ENCODE results near the gene SORL1-AS1. TPM values are rescaled to one million over a fixed set of nuclear protein-coding genes. Genes with fewer than 3 reads are reported as not detected.

SORL1-AS1 gene

GRCh38 chr11:121408830-121409229 is 43.9 kb downstream of the SORL1-AS1 start:
- H3K4me1 ChIP-seq (ENCODE audit: control insufficient read depth in 3 of 3, insufficient read depth in 3 of 3, low read length in 3 of 3): no peaks in the 10 kb centered on the region
- no peaks in the 10 kb centered on the region for H3K36me3 ChIP-seq (ENCODE audit: control insufficient read depth in 3 of 3, insufficient read depth in 3 of 3, low read length in 3 of 3)
- H3K9ac ChIP-seq (ENCODE audit: low read depth in 1 of 3, low read length in 3 of 3): no peak overlapping the region
- H3K27me3 ChIP-seq (ENCODE audit: control insufficient read depth in 3 of 3, insufficient read depth in 3 of 3, low read length in 3 of 3): no peaks in the 10 kb centered on the region
- H3K27ac ChIP-seq (ENCODE audit: low read depth, low read length): no peak overlapping the region
- no peak overlapping the region for H3K4me3 ChIP-seq (ENCODE audit: low read length in 3 of 3)
- no peaks in the 10 kb centered on the region for H3K9me3 ChIP-seq (ENCODE audit: control insufficient read depth in 3 of 3, low read length in 3 of 3)

- no peaks in the 10 kb centered on the region for H3K27me3 ChIP-seq (ENCODE audit: control insufficient read depth in 3 of 3, insufficient read depth in 3 of 3, low read length in 3 of 3)
- H3K27ac ChIP-seq (ENCODE audit: low read depth, low read length): no peak overlapping the region
- H3K9ac ChIP-seq (ENCODE audit: low read depth in 1 of 3, low read length in 3 of 3): no peak overlapping the region
- peaks cover 0 to 3% (median 0%) of the 10 kb centered on the region in 3 donors for H3K9me3 ChIP-seq (ENCODE audit: control insufficient read depth in 3 of 3, low read length in 3 of 3)
- H3K4me1 ChIP-seq (ENCODE audit: control insufficient read depth in 3 of 3, insufficient read depth in 3 of 3, low read length in 3 of 3): no peaks in the 10 kb centered on the region
- H3K4me3 ChIP-seq (ENCODE audit: low read length in 3 of 3): no peak overlapping the region
- H3K36me3 ChIP-seq (ENCODE audit: control insufficient read depth in 3 of 3, insufficient read depth in 3 of 3, low read length in 3 of 3): no peaks in the 10 kb centered on the region
Measured at GRCh38 chr11:121406291-121406690, 46.5 kb downstream of the SORL1-AS1 start.

- H3K27ac ChIP-seq (ENCODE audit: low read depth, low read length): no peak overlapping the region
- H3K9me3 ChIP-seq (ENCODE audit: control insufficient read depth in 3 of 3, low read length in 3 of 3): peaks cover 0 to 3% (median 0%) of the 10 kb centered on the region in 3 donors
- H3K9ac ChIP-seq (ENCODE audit: low read depth in 1 of 3, low read length in 3 of 3): no peak overlapping the region
- H3K4me3 ChIP-seq (ENCODE audit: low read length in 3 of 3): no peak overlapping the region
- H3K27me3 ChIP-seq (ENCODE audit: control insufficient read depth in 3 of 3, insufficient read depth in 3 of 3, low read length in 3 of 3): no peaks in the 10 kb centered on the region
- H3K4me1 ChIP-seq (ENCODE audit: control insufficient read depth in 3 of 3, insufficient read depth in 3 of 3, low read length in 3 of 3): no peaks in the 10 kb centered on the region
- no peaks in the 10 kb centered on the region for H3K36me3 ChIP-seq (ENCODE audit: control insufficient read depth in 3 of 3, insufficient read depth in 3 of 3, low read length in 3 of 3)
Measured at GRCh38 chr11:121405646-121406045, 47.1 kb downstream of the SORL1-AS1 start.

- no peaks in the 10 kb centered on the region for H3K36me3 ChIP-seq (ENCODE audit: control insufficient read depth in 3 of 3, insufficient read depth in 3 of 3, low read length in 3 of 3)
- no peaks in the 10 kb centered on the region for H3K9me3 ChIP-seq (ENCODE audit: control insufficient read depth in 3 of 3, low read length in 3 of 3)
- H3K27me3 ChIP-seq (ENCODE audit: control insufficient read depth in 3 of 3, insufficient read depth in 3 of 3, low read length in 3 of 3): peaks cover 0 to 3% (median 0%) of the 10 kb centered on the region in 3 donors
- H3K4me1 ChIP-seq (ENCODE audit: control insufficient read depth in 3 of 3, insufficient read depth in 3 of 3, low read length in 3 of 3): peaks cover 0 to 7% (median 0%) of the 10 kb centered on the region in 3 donors
- H3K4me3 ChIP-seq (ENCODE audit: low read length in 3 of 3): no peak overlapping the region
- no peak overlapping the region for H3K27ac ChIP-seq (ENCODE audit: low read depth, low read length)
- no peak overlapping the region for H3K9ac ChIP-seq (ENCODE audit: low read depth in 1 of 3, low read length in 3 of 3)
Measured at GRCh38 chr11:121394785-121395184, 58.0 kb downstream of the SORL1-AS1 start.

- Histone ChIP-seq H3K27ac (ENCODE audit: low read depth, low read length) (no peak overlapping the region), H3K4me1 (ENCODE audit: control insufficient read depth in 3 of 3, insufficient read depth in 3 of 3, low read length in 3 of 3) (peaks cover 0 to 9% (median 0%) of the 10 kb centered on the region in 3 donors), H3K4me3 (ENCODE audit: low read length in 3 of 3) (no peak overlapping the region), H3K27me3 (ENCODE audit: control insufficient read depth in 3 of 3, insufficient read depth in 3 of 3, low read length in 3 of 3) (peaks cover 0 to 3% (median 0%) of the 10 kb centered on the region in 3 donors), H3K9ac (ENCODE audit: low read depth in 1 of 3, low read length in 3 of 3) (no peak overlapping the region), H3K36me3 (ENCODE audit: control insufficient read depth in 3 of 3, insufficient read depth in 3 of 3, low read length in 3 of 3) (no peaks in the 10 kb centered on the region), H3K9me3 (ENCODE audit: control insufficient read depth in 3 of 3, low read length in 3 of 3) (no peaks in the 10 kb centered on the region)
Measured at GRCh38 chr11:121393855-121394254, 58.9 kb downstream of the SORL1-AS1 start.

- no peak overlapping the region for H3K9ac ChIP-seq (ENCODE audit: low read depth in 1 of 3, low read length in 3 of 3)
- H3K4me3 ChIP-seq (ENCODE audit: low read length in 3 of 3): no peak overlapping the region
- no peak overlapping the region for H3K27ac ChIP-seq (ENCODE audit: low read depth, low read length)
- H3K4me1 ChIP-seq (ENCODE audit: control insufficient read depth in 3 of 3, insufficient read depth in 3 of 3, low read length in 3 of 3): peaks cover 0 to 9% (median 0%) of the 10 kb centered on the region in 3 donors
- no peaks in the 10 kb centered on the region for H3K36me3 ChIP-seq (ENCODE audit: control insufficient read depth in 3 of 3, insufficient read depth in 3 of 3, low read length in 3 of 3)
- H3K9me3 ChIP-seq (ENCODE audit: control insufficient read depth in 3 of 3, low read length in 3 of 3): no peaks in the 10 kb centered on the region
- H3K27me3 ChIP-seq (ENCODE audit: control insufficient read depth in 3 of 3, insufficient read depth in 3 of 3, low read length in 3 of 3): peaks cover 0 to 3% (median 0%) of the 10 kb centered on the region in 3 donors
Measured at GRCh38 chr11:121391914-121392313, 60.9 kb downstream of the SORL1-AS1 start.

GRCh38 chr11:121389651-121390050 is 63.1 kb downstream of the SORL1-AS1 start:
- Histone ChIP-seq H3K36me3 (ENCODE audit: control insufficient read depth in 3 of 3, insufficient read depth in 3 of 3, low read length in 3 of 3) (no peaks in the 10 kb centered on the region), H3K4me3 (ENCODE audit: low read length in 3 of 3) (peak overlapping the region in 1 of 3 donors; percentile 66), H3K4me1 (ENCODE audit: control insufficient read depth in 3 of 3, insufficient read depth in 3 of 3, low read length in 3 of 3) (peaks cover 0 to 9% (median 0%) of the 10 kb centered on the region in 3 donors), H3K27ac (ENCODE audit: low read depth, low read length) (no peak overlapping the region), H3K9ac (ENCODE audit: low read depth in 1 of 3, low read length in 3 of 3) (peak overlapping the region in 2 of 3 donors; percentile 36 to 55), H3K9me3 (ENCODE audit: control insufficient read depth in 3 of 3, low read length in 3 of 3) (no peaks in the 10 kb centered on the region), H3K27me3 (ENCODE audit: control insufficient read depth in 3 of 3, insufficient read depth in 3 of 3, low read length in 3 of 3) (no peaks in the 10 kb centered on the region)

Other genes starting within 250 kb of the SORL1-AS1 start
- gene SC5D, start 160.2 kb downstream of the SORL1-AS1 start, total RNA-seq: 15.7 TPM
- gene SORL1, start 653 bp downstream of the SORL1-AS1 start, total RNA-seq: 6.3 TPM